Stimulated activated CD8-positive, alpha-beta memory T cell treated with anti-CD3 and anti-CD28 coated beads, Interleukin-15, amount 100 ng/mL, for 4 hours (primary cell): ENCODE measurements around the gene GGACT.
A peak's percentile ranks its signal among the peaks of the same experiment; 100 is the strongest.

Experiments used
- DNase-seq, 2 donors: peaks; one replicate each; pipeline ENCODE4 v3.0.0-alpha.2; 2020; ENCODE audit warnings: low read depth in 2 of 2

Gene GGACT

DNA sequence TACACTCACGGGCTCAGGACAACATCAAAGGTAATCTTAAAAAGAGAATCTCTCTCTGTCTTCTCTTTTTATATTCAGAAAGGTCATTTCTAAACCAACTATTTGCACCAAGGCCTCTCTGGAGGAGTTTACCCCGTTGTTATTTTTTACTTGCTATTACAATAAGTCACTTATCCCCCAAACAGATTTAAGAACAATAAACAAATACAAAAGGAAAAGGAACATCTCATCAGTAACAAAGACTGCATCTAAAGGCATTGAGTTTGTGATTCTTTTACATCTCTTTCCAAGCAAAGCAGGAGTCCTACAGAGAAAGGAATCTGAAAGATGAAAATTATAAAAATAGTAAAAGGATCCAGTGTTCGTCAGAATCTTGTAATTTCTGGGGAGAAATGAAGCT is 75.4 kb downstream of the GGACT start:
- no peak for DNase-seq

DNA sequence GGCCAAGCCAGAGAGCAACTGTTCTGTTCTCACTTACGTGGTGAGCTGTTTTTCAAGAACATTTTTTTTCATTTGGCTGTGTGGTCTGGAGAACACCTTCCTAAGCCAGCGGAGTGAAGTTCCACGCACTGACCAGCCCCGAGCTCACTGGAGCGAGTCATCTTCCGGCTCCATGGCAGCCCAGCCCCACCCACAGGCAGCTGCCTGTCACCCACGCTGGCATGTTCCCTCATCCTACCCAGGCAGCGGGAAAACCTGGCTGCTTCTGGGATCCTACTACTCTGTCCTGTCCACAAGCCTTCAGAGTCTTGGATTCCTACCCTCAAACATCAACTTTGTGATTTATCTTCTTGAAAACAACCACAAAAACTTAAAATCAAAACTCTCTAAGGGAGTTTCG is 76.2 kb downstream of the GGACT start:
- no peak for DNase-seq

DNA sequence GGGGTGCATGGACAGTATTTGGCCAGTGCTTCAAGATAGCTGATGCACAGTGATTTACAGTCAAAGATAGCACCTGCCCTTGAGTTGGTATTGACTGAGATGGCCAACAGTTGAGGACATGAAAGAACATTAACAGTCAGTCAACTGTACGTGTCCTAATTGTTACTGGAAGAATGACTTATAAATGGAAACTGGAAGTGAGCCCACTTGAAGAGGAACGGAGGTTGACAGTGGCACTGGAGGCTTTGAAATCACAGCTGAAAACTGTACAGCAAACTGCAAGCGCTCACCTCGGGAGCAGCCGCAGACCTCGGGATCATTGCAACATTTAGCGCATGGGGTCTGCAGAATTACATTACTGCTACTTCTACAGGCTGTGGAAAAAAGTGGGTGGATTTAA is 77.1 kb downstream of the GGACT start:
- DNase-seq = no peak

DNA sequence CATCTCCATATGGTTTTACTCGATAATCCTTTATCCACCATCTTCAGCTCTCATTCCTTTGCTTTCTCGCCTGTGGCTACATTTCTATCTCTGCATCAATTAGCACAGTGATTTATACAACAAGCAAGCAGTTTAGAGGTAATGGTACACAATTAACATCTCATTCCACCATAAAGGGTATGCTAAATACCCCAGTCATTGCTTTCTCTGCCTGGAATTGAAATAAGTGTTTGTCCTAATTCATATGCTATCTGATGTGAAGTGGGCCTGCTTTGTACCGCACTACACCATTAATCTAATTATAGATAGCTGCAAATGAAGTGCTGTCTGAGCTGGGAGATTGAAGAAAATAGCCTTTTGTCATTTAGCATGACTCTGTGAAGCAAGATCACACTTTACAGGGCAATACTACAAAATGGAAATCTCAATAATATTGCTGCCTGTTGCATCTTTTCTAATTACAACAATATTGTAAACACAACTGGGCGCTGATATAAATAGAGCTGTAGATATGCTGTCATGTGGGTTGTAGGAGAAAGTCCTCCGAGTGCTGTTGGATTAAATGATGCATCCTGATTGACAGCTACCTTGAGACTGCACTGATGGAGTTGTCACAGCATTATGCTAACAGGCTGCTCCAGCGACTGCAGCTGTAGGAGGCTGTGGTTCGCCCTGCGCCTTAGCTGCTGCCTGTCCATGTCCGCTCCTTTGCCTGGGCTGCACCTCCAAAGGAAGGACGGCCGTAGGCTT is 78.2 kb downstream of the GGACT start:
- DNase-seq = no peak

DNA sequence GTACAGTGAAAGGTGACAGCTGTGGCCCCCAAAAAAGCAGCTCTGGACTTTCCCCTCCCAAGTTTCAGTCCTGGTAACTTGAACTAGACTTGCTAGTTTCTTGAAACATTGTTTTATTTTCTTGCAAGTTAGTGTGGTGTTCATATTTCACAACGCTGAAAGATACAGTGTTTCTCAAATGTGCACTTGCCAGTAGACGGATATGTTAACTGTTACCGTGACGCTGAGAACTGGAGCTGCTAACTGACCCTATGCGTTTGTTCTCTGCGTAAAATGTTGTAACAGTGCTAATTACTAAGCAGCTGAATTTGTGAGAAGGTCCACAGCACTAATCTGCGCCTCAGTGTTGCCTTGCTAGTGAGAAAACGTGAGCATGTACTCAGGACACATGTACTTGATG is 79.6 kb downstream of the GGACT start:
- DNase-seq = no peak

DNA sequence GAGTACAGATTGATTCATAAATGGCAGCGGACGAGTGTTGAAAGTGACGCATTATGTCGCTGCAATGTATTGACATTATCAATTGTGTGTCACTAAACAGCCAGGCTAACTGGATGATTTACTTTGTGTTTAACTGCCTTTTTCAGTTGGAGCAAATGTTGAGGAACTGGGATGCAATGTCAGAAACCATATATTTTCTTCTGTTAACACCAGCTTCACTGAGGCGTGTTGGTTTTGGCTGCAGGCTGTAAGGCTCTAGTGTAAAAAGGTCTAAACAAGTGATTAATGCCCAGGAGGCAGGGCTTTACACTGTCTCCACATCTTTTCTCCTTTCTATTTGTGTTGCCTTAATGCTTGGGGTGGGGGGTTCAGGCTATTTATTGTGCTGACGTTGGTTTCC is 80.1 kb downstream of the GGACT start:
- no peak for DNase-seq

DNA sequence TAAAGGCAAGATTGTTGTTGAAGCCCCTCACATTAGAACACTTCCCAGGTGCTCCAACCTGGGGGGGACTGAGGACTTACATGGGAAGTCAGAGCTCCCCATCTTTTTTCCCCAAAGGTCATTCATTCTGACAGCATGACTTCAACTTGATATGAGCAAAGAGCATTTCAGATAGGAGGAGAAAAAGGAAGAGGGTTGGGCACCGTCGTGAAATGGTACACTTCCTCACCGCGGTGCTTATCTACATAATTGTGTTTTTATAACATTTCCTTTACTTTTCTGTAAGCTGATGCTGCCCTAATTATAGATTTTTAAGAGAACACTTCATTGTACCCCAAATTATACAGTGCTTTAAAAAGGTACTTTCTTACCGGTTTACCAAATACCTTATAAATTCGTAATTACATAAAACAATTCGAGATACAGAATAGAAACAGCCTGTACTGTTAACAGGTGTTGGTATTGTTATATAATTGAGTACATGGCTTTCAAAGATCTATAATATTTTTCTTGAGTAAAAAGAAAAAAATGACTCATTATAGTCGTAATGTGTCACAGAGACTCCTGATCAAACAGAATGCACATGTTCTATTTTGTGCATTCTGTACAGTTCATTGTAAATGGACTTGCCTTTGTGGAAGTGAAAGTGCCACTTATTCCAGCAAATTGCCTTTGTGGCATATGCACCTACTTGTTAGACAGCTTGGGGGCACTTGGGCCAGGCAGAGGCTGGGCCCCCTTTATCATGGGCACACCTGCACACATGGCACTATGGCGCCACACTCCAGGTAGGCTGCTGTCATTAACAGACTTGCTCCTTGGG is 81.8 kb downstream of the GGACT start:
- DNase-seq = no peak

DNA sequence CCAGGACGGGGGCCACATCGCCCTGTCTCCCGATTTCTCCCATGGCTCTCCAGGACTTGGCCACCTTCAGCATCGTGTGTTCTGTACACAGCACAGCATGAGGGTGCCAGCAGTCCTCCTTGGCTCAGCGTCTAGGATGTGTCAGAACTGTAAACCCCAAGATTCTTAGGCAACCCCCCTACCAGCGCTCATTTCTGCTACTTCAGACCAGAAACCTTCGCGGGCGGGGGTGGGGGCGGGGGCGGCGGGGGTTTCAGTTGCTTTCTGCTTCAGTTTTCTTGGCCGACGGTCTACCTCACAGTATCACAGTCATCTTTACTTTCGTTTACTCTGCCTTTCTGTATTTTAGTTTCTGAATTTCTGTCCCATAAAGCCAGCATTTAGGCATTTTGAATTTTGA is 82.4 kb downstream of the GGACT start:
- peak in 1 of 2 donors; percentile 5 for DNase-seq

DNA sequence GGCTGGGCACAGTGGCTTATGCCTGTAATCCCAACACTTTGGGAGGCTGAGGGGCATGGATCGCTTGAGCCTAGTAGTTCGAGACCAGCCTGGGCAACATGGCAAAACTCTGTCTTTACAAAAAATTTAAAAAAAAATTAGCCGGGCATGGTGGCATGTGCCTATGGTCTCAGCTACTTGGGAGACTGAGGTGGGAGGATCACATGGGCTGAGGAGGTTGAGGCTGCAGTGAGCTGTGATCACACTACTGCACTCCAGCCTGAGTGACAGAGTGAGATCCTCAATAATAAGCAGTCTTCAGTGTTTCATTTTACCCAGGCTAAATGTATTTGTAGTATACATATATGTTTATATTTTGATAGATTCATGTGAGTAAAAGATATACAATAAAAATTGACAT is 85.0 kb downstream of the GGACT start:
- DNase-seq = no peak

DNA sequence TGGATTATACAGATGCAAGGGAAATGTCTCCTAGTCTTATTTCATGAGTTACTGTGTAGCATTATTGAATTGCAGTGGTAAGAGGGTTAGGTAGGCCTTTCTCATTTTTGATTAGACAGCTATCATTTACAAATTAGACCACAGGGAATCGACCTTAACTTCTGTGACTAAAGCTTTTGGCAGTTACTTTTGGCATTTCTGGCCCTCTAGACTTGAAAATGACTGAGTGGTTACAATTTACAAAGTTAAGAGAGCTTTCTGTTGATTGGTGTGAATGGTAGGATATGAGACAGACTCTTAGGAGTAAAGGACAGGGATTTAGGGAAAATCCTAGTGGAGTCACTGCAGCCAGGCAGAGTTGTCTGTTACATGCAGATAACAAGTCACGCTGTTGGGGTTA is 86.1 kb downstream of the GGACT start:
- no peak for DNase-seq

DNA sequence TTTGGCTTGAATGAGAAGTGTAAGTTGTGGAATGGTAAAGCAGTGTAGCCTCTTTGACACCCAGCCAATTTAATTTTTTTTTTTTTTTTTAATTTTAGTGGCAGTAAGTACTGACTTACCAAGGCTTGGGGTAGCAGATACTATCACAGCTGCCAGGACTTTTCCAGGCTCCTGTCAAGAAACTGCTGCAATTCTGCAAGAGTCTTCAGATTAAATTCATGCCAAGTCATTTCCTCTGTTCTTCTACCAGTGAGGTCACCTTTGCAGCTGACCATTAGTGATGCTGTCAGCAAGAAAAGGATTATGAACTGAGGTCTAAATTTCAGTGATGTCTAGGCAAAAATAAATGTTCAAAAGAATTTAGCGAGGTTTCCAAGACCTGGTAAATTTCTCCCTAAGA is 91.2 kb downstream of the GGACT start:
- DNase-seq = no peak

DNA sequence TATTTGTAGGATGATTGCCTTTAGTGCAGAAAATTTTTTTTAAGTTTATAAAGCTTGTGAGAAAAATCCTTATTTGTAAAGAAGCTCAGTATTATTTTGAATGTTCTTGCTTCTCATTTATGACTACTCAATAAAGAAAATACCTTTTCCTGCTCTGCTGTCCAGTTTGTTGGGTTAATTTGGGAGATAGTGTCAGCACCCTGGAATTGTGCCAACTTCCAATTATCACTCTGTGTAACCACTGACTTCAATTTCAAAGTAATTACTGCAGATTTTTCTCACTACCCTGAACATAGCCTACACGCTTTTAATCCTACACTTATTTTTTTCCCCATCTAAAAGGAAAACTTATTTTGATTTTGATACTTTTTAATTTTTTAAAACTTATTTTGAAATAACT is 93.1 kb downstream of the GGACT start:
- DNase-seq = no peak

DNA sequence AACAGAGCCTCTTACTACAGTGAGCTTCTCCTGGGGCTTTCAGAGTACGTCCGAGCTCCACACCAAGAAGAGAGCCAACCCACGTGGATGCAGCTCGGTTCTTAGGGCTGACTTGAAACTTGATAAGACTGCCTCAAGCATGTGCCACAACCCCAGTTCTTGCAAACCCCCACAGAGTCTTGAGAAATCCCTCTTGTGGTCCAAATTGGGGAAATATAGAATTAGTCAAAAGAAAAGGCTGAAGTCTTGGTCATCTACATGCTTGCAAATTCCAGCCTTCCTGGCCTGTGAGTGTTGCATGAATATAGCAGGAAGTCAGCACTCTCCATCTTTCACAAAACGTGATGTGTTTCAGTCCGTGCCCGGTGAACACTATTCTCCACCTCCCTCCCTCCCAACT is 95.2 kb downstream of the GGACT start:
- no peak for DNase-seq

DNA sequence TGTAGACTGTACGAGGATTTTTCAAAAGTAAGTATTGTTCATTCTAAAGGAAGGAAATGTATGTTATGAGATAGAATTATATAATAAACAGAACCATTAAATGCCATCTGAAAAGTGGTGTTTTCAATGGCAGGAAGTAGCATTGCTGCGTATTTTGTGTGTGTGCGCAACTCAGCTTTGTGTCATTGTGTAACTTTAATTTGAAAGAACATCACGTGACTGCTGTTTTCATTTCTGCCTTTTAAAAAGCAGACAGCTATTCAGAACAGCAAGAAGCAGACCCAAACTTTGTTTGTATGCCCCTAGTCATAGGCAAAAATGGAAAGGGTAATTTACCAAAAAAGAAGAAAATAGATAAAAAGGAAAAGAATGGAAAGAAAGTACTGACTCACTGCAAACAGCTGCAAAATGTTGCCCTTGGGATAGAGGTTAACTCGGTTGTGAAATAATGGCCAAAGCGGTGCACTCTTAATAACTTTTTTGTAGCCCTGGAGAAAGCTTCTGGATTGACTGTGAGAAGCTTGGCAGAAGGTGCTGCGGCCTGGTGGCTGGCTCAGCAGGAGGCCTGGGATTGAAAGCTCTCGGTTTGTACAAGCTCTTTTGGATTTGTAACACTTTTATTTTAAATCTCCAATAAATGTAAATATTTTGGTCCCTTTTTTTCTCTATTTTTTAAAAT is 97.3 kb downstream of the GGACT start:
- DNase-seq = no peak

DNA sequence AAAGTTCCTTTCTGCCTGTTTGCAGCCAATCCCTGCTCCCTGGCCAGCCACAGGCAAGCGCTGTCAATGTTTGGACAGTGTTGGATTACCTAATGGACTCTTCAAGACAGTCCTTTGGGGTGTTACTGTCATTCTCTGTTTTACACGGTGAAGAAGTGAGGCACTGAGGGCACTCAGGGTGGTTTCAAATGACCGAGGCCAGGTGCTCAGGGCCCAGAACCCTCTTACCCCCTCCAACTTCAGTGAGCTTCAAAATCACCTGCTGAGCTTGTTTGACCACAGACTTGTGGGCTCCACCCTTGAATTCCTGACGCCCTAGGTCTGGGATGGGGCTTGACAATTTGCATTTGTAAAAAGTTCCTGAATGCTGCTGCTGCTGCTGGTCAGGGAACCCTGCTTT is 97.9 kb downstream of the GGACT start:
- no peak for DNase-seq

DNA sequence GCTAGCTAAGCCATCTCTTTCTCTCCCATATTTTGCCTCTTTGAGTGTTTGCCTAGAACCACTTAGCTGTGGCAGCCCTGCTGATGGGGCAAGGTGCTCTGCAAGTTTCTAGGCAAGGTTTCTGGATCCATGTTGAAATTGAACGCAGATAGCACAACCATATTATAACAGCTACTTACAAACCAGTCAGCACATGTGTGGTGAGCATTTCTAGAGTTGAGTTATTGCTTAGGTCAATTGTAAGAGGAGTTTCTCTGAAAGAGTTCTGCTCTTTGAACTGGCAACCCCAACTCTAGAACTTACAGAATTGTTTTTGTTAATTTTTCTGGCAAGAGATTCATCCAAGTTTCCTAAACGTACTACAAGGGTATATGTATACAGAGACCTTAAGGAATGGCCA is 103.3 kb downstream of the GGACT start:
- no peak for DNase-seq

DNA sequence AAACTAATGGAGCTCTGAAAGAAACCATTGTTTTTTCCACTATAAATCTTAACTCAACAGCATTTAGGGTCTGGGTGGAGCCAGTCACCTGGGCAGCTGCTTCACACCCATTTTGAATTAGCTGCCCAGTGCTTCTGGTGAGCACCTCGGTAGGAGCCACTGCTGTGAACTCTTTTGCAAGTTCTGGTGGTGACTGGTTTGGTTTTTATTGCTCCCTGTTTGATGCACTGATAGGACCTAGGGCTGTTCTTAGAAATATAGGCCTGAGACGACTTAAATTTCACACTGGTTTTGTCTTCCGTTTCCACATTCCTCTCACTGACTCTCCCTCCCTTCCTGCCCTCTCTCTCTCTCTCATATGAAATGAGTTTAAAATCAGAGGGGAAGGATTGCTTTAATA is 103.9 kb downstream of the GGACT start:
- no peak for DNase-seq

DNA sequence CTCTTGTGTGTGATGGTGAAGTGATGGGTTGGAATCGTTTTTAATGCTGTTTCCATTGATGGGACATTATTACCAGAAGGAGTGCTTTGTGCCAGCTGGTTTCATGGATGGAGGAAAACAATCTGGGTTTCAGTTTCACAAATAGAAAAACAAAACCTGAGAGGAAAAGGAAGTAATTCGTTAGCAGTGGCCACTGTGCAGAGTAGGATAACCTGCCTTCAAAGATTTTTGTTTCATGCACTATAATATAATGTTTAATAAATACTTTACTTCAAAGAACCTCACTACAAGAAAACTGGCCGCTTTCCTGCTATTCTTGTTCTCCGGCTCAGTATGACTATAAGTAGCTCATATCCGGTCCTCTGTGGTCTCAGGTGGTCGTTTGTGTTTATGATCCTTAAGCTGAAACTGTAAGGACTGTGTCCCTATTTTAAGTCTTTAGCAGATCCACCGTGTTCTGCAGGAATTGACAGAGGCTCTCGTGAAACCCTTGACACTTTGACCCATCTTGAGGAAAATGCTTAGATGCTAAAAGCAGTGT is 104.7 kb downstream of the GGACT start:
- DNase-seq = no peak

DNA sequence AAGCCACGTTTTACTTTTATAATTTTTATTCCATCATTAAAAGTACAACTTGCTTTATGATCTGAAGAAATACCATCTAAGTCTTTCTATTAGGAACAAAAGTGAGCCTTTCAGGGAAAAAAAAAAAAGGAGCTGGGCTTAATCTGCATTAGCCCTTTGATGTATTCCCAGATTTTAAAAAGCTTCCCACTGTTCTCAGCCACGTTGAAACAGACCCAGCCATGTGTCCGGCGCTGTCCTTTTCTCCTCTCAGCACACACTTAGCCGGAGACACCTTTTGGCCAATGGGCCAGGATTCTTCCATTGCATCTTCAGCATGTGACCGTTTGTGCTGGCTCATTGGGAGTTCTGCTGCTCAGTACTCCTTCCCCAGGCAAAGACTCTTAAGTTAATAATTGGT is 105.5 kb downstream of the GGACT start:
- no peak for DNase-seq

DNA sequence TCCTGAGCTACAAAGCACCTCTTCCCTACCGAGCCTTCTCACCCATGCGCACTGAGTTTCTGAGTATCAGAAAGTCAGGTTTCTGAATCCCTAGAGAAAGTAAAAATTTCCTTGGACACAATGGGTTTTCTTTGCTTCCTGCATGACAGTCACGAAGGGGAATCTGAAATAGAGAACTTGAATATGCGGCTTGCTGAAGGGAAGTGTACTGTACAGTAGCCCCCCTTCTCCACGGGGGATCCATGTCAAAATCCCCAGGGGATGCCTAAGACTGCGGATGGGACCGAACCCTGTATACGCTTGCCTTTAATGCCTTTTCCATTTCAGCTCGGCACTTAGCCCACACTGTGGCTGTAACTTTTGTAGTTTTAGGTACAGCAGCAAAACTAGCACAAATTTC is 107.9 kb downstream of the GGACT start:
- DNase-seq = no peak
